ENCODE measurements around the gene FRMD4A. TPM values are rescaled to one million over a fixed set of nuclear protein-coding genes. Genes with fewer than 3 reads are reported as not detected.
A peak's percentile ranks its signal among the peaks of the same experiment; 100 is the strongest.

FRMD4A gene
- total RNA-seq, 4 donors from 2014 or later, result 5.6 to 34.1 (median 19.4) TPM

GRCh38 chr10:13877154-13877909 is 453.4 kb downstream of the FRMD4A start:
- H3K4me3 ChIP-seq, result no peak overlapping the region
- H3K27me3 ChIP-seq, result no peaks in the 10 kb centered on the region
- no peaks in the 10 kb centered on the region for H3K9me3 ChIP-seq
- TF ChIP-seq POLR2A (IDR thresholded peaks at IDR 0.05) (no peak), CTCF (IDR thresholded peaks at IDR 0.05) (no peak)
- intact Hi-C loops (cut with DNase I; ENCODE audit: low total_unique reads), result no loop called here
- no peaks in the 10 kb centered on the region for H3K4me1 ChIP-seq
- DNase-seq, result peak; percentile 33 to 46
- H3K36me3 ChIP-seq, result no peaks in the 10 kb centered on the region
- H3K27ac ChIP-seq, result peak overlapping the region in 1 of 2 donors; percentile 2

DNA sequence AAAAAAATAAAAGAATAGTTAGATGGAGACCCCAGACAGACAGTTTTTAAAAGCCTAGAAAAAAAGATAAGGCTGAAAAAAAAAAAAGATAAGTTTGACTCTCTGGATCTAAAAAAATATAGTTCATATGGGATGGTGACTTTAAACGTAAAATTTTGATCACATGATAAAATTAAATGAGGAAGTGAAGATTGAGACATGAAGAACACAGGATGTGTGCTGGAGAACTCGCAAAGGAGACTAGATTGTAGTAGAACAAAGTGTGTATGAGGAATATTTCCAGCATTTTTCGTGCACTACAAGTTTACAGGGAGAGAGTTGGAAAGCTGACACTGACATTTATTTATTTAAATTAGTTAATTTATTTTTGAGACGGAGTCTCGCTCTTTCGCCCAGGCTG is 457.5 kb downstream of the FRMD4A start:
- H3K27me3 ChIP-seq, result no peaks in the 10 kb centered on the region
- H3K36me3 ChIP-seq, result no peaks in the 10 kb centered on the region
- TF ChIP-seq CTCF (IDR thresholded peaks at IDR 0.05) (no peak), POLR2A (IDR thresholded peaks at IDR 0.05) (no peak)
- intact Hi-C loops (cut with DNase I; ENCODE audit: low total_unique reads), result no loop called here
- no peak overlapping the region for H3K4me3 ChIP-seq
- H3K27ac ChIP-seq, result no peak overlapping the region
- no peaks in the 10 kb centered on the region for H3K4me1 ChIP-seq
- no peaks in the 10 kb centered on the region for H3K9me3 ChIP-seq
- DNase-seq, result no peak

DNA sequence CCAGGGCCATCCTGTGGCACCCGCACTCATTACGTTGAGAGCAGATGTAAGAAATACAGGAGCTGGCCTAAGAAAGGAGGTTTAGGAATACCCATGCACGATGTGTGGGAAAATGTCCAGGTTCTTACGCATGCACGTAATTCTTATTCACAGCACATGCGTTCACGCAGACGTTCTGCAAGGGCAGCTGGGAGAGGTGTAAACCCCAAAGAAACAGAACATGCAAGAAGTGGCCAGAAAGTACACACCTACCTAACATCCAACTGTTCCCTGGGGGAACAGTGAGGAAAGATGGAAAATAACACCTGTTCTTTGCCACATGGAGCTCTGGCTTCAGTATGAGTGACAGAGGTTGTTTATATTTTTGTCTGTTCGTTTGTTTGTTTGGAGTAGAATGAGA is 458.3 kb downstream of the FRMD4A start:
- no peaks in the 10 kb centered on the region for H3K27me3 ChIP-seq
- H3K27ac ChIP-seq, result no peak overlapping the region
- no peaks in the 10 kb centered on the region for H3K36me3 ChIP-seq
- H3K4me3 ChIP-seq, result no peak overlapping the region
- H3K4me1 ChIP-seq, result no peaks in the 10 kb centered on the region
- H3K9me3 ChIP-seq, result no peaks in the 10 kb centered on the region
- intact Hi-C loops (cut with DNase I; ENCODE audit: low total_unique reads), result no loop called here
- TF ChIP-seq POLR2A (IDR thresholded peaks at IDR 0.05), result no peak
- TF ChIP-seq CTCF (IDR thresholded peaks at IDR 0.05), result no peak
- DNase-seq, result no peak

GRCh38 chr10:13871776-13872175 is 458.9 kb downstream of the FRMD4A start:
- H3K27me3 ChIP-seq, result no peaks in the 10 kb centered on the region
- no peaks in the 10 kb centered on the region for H3K4me1 ChIP-seq
- H3K9me3 ChIP-seq, result no peaks in the 10 kb centered on the region
- intact Hi-C loops (cut with DNase I; ENCODE audit: low total_unique reads), result no loop called here
- H3K27ac ChIP-seq, result no peak overlapping the region
- no peak for TF ChIP-seq CTCF (IDR thresholded peaks at IDR 0.05)
- no peak for TF ChIP-seq POLR2A (IDR thresholded peaks at IDR 0.05)
- no peak overlapping the region for H3K4me3 ChIP-seq
- no peaks in the 10 kb centered on the region for H3K36me3 ChIP-seq
- no peak for DNase-seq

GRCh38 chr10:13871011-13871410 is 459.7 kb downstream of the FRMD4A start:
- TF ChIP-seq POLR2A (IDR thresholded peaks at IDR 0.05) (no peak), CTCF (IDR thresholded peaks at IDR 0.05) (no peak)
- Histone ChIP-seq H3K36me3 (no peaks in the 10 kb centered on the region), H3K4me3 (no peak overlapping the region), H3K27ac (no peak overlapping the region), H3K9me3 (no peaks in the 10 kb centered on the region), H3K27me3 (no peaks in the 10 kb centered on the region), H3K4me1 (no peaks in the 10 kb centered on the region)
- no peak for DNase-seq
- intact Hi-C loops (cut with DNase I; ENCODE audit: low total_unique reads), result no loop called here

Measured in uterus (tissue), 4 donors.